A549 (cell line): ENCODE results near the gene FBXO3.
A peak's percentile ranks its signal among the peaks of the same experiment; 100 is the strongest.

Experiments used
- CBX8 ChIP-seq: fragments of 200-600 bp; sonication (generic); IDR thresholded peaks from 2 replicates; pipeline ENCODE4 v1.6.1; 2016
- CEBPB ChIP-seq, 2 experiments: fragments of >200 bp in 1 of 2; sonication (Bioruptor Twin) in 1 of 2; formaldehyde crosslinking in 1 of 2; IDR thresholded peaks; 2 replicates each; pipeline ENCODE4 v1.6.1; 2012 to 2016
- CHD2 ChIP-seq: fragments of 150-350 bp; IDR thresholded peaks from 2 replicates; pipeline ENCODE4 v1.6.1; 2014; ENCODE audit warnings: low read length; ENCODE audit not compliant: partially characterized antibody
- ESRRA ChIP-seq: fragments of 150-350 bp; IDR thresholded peaks from 2 replicates; pipeline ENCODE4 v1.6.1; 2014; ENCODE audit warnings: mild to moderate bottlenecking, low read length, borderline replicate concordance
- GATA3 ChIP-seq: IDR thresholded peaks from 2 replicates; pipeline ENCODE4 v1.6.1; 2012; ENCODE audit warnings: borderline replicate concordance
- HOXA7 ChIP-seq: fragments of 250-450 bp; sonication (Bioruptor Pico); IDR thresholded peaks from 2 replicates; pipeline ENCODE4 v1.5.0; 2020; ENCODE audit warnings: mild to moderate bottlenecking, moderate library complexity
- POLR2A ChIP-seq: IDR thresholded peaks from 2 replicates; pipeline ENCODE4 v1.6.1; 2012; ENCODE audit warnings: mild to moderate bottlenecking, low read length
- RFX5 ChIP-seq: fragments of 450-650 bp; IDR thresholded peaks from 2 replicates; pipeline ENCODE4 v1.7.1; 2014; ENCODE audit warnings: antibody characterized with exemption, mild to moderate bottlenecking, moderate library complexity
- RNF2 ChIP-seq: fragments of 200-600 bp; sonication (generic); IDR thresholded peaks from 2 replicates; pipeline ENCODE4 v1.6.1; 2016; ENCODE audit warnings: low read depth, mild to moderate bottlenecking, antibody characterized with exemption, moderate library complexity, borderline replicate concordance
- SREBF2 ChIP-seq: fragments of 450-650 bp; IDR thresholded peaks from 2 replicates; pipeline ENCODE4 v1.6.1; 2014; ENCODE audit warnings: mild to moderate bottlenecking, moderate library complexity
- ZSCAN20 ChIP-seq: fragments of 250-450 bp; sonication (Bioruptor Pico); IDR thresholded peaks from 2 replicates; pipeline ENCODE4 v1.8.0; 2022; ENCODE audit warnings: mild to moderate bottlenecking, moderate library complexity
- TF ChIP-seq, protein P1 (sequence below): fragments of >200 bp; sonication (Bioruptor Twin); formaldehyde crosslinking; IDR thresholded peaks from 3 replicates; pipeline ENCODE4 v1.5.1; 2016
- TF ChIP-seq, protein P2 (sequence below): fragments of 150-350 bp; IDR thresholded peaks from 2 replicates; pipeline ENCODE4 v1.6.1; 2014; ENCODE audit warnings: low read depth, mild to moderate bottlenecking, low read length

DNA sequence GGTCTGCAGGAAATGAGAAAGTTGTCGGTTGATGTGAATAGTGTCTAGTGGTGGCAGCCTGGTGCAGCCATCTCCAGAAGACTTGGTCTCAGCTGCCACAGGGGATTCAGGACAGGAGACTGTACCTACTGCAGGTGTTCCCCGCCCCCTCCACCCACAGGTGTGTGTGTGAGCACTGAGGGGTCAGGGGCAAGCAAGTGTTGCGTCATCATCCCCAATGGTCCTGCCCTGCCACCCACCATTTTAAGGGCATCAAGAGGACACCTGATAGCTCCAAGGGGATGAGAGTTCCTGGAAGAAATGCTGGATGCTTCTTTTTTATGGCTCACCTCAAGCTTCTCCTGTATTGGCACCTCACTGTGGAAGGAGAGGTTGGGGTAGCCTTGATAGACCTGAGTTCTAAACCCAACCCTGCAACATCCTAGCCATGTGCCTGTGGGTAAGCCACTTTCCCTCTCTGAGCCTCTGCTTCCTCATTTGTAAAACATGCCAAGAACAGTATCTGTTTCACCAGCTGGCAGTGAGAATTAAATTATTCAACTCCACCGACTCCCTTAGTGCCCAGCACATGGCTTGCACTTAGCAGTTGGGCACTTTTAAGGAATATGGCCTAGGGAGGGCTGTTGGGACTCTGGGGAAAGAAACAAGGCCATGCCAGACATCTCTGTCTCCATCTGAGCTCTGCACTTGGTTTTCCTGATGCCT, 79.8 kb downstream of the FBXO3 start:
- no peak for TF ChIP-seq SREBF2
- no peak for TF ChIP-seq CBX8
- no peak for TF ChIP-seq RFX5
- TF ChIP-seq, protein P1, sequence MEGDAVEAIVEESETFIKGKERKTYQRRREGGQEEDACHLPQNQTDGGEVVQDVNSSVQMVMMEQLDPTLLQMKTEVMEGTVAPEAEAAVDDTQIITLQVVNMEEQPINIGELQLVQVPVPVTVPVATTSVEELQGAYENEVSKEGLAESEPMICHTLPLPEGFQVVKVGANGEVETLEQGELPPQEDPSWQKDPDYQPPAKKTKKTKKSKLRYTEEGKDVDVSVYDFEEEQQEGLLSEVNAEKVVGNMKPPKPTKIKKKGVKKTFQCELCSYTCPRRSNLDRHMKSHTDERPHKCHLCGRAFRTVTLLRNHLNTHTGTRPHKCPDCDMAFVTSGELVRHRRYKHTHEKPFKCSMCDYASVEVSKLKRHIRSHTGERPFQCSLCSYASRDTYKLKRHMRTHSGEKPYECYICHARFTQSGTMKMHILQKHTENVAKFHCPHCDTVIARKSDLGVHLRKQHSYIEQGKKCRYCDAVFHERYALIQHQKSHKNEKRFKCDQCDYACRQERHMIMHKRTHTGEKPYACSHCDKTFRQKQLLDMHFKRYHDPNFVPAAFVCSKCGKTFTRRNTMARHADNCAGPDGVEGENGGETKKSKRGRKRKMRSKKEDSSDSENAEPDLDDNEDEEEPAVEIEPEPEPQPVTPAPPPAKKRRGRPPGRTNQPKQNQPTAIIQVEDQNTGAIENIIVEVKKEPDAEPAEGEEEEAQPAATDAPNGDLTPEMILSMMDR: no peak
- TF ChIP-seq ESRRA: no peak
- TF ChIP-seq ZSCAN20: no peak
- no peak for TF ChIP-seq POLR2A
- TF ChIP-seq, protein P2, sequence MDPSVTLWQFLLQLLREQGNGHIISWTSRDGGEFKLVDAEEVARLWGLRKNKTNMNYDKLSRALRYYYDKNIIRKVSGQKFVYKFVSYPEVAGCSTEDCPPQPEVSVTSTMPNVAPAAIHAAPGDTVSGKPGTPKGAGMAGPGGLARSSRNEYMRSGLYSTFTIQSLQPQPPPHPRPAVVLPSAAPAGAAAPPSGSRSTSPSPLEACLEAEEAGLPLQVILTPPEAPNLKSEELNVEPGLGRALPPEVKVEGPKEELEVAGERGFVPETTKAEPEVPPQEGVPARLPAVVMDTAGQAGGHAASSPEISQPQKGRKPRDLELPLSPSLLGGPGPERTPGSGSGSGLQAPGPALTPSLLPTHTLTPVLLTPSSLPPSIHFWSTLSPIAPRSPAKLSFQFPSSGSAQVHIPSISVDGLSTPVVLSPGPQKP: no peak
- TF ChIP-seq CHD2: no peak
- TF ChIP-seq HOXA7 (CRISPR knock-in tag): no peak
- TF ChIP-seq CEBPB (IDR thresholded peaks at IDR 0.05): peak in 1 of 2 experiments; percentile 62; a peak in 2 of 4 replicates
- TF ChIP-seq RNF2: no peak
- TF ChIP-seq GATA3: no peak
